Spinal cord (tissue), 10 donors: ENCODE results near the gene ESYT2. TPM values are rescaled to one million over a fixed set of nuclear protein-coding genes. Genes with fewer than 3 reads are reported as not detected.
A peak's percentile ranks its signal among the peaks of the same experiment; 100 is the strongest.

Experiments used
- DNase-seq, 6 donors: peaks; one replicate each; pipeline versions ENCODE4 v3.0.0 to v3.0.0-alpha.2; 2013 to 2015; ENCODE audit warnings: low spot score in 6 of 6, low read depth in 4 of 6
- H3K27ac ChIP-seq: one replicate; pipeline ENCODE4 v1.5.1; 2013; ENCODE audit warnings: low read depth, low read length, control low read depth
- H3K27me3 ChIP-seq: one replicate; pipeline ENCODE4 v1.6.1; 2013; ENCODE audit warnings: low read length; ENCODE audit not compliant: control insufficient read depth, insufficient read depth
- H3K36me3 ChIP-seq: one replicate; pipeline ENCODE4 v1.6.1; 2013; ENCODE audit warnings: low read length; ENCODE audit not compliant: control insufficient read depth, insufficient read depth
- H3K4me1 ChIP-seq: one replicate; pipeline ENCODE4 v1.6.1; 2013; ENCODE audit warnings: low read length; ENCODE audit not compliant: control insufficient read depth, insufficient read depth
- H3K4me3 ChIP-seq: one replicate; pipeline ENCODE4 v1.5.1; 2013; ENCODE audit warnings: low read depth, low read length, control low read depth
- H3K9me3 ChIP-seq: one replicate; pipeline ENCODE4 v1.6.1; 2013; ENCODE audit warnings: low read length; ENCODE audit not compliant: control insufficient read depth, insufficient read depth
- WGBS: methylation state at CpG from one replicate; pipeline ENCODE4 v1.1.5; 2013; ENCODE audit warnings: missing lambda C conversion rate; ENCODE audit not compliant: insufficient coverage; 5-methylcytosine and 5-hydroxymethylcytosine counted together
- polyA plus RNA-seq, 2 donors: library from polyadenylated mRNA; unstranded; fragments of 120-200 nt; gene quantifications; one replicate each; pipeline ENCODE4 v1.2.1, GENCODE V29; 2013; ENCODE audit not compliant: insufficient read length in 2 of 2
- total RNA-seq, 2 donors: library from RNA; depleted of rRNA in 1 of 2; stranded (reverse); fragments of 120-200 nt in 1 of 2; fragments of >200 nt in 1 of 2; gene quantifications; one replicate each; pipeline versions ENCODE4 v1.2.3 to v1.2.4, GENCODE V29; 2013 to 2014
- donor health status: healthy.

ESYT2 gene
- total and polyA plus RNA-seq, 4 donors, result 28.0 to 73.9 (median 51.9) TPM

GRCh38 chr7:158740657-158741293, 88.5 kb downstream of the ESYT2 start:
- peak overlapping the region; percentile 42 for H3K27ac ChIP-seq
- WGBS, result 81% methylated on average over 13 of the region's 16 CpGs
- no peaks in the 10 kb centered on the region for H3K9me3 ChIP-seq
- H3K4me1 ChIP-seq, result no peaks in the 10 kb centered on the region
- H3K4me3 ChIP-seq, result no peak overlapping the region
- no peaks in the 10 kb centered on the region for H3K27me3 ChIP-seq
- DNase-seq, result peak in 1 of 6 donors; percentile 22
- H3K36me3 ChIP-seq, result peaks cover 58% of the 10 kb centered on the region

- WGBS, result 83% methylated on average over 13 of the region's 15 CpGs
- no peak for DNase-seq
- Histone ChIP-seq H3K27ac (no peak overlapping the region), H3K27me3 (no peaks in the 10 kb centered on the region), H3K36me3 (peaks cover 58% of the 10 kb centered on the region), H3K4me3 (no peak overlapping the region), H3K4me1 (no peaks in the 10 kb centered on the region), H3K9me3 (no peaks in the 10 kb centered on the region)
Observed at GRCh38 chr7:158740013-158740656, 89.2 kb downstream of the ESYT2 start.

GRCh38 chr7:158738841-158739240, 90.5 kb downstream of the ESYT2 start:
- 91% methylated on average over 6 of the region's 15 CpGs for WGBS
- Histone ChIP-seq H3K4me3 (no peak overlapping the region), H3K4me1 (no peaks in the 10 kb centered on the region), H3K27ac (no peak overlapping the region), H3K36me3 (peaks cover 66% of the 10 kb centered on the region), H3K27me3 (no peaks in the 10 kb centered on the region), H3K9me3 (no peaks in the 10 kb centered on the region)
- no peak for DNase-seq

GRCh38 chr7:158737064-158737695, 92.1 kb downstream of the ESYT2 start:
- Histone ChIP-seq H3K9me3 (no peaks in the 10 kb centered on the region), H3K27me3 (no peaks in the 10 kb centered on the region), H3K4me3 (no peak overlapping the region), H3K27ac (no peak overlapping the region), H3K36me3 (peaks cover 56% of the 10 kb centered on the region), H3K4me1 (no peaks in the 10 kb centered on the region)
- DNase-seq, result no peak
- WGBS, result 90% methylated on average over 15 of the region's 19 CpGs

GRCh38 chr7:158735935-158736334, 93.4 kb downstream of the ESYT2 start:
- H3K4me1 ChIP-seq, result no peaks in the 10 kb centered on the region
- DNase-seq, result no peak
- no peaks in the 10 kb centered on the region for H3K9me3 ChIP-seq
- no peak overlapping the region for H3K4me3 ChIP-seq
- WGBS, result 89% methylated on average over 6 of the region's 12 CpGs
- H3K36me3 ChIP-seq, result peaks cover 45% of the 10 kb centered on the region
- H3K27ac ChIP-seq, result no peak overlapping the region
- H3K27me3 ChIP-seq, result no peaks in the 10 kb centered on the region

- Histone ChIP-seq H3K4me1 (peaks cover 4% of the 10 kb centered on the region), H3K27ac (no peak overlapping the region), H3K27me3 (no peaks in the 10 kb centered on the region), H3K4me3 (no peak overlapping the region), H3K36me3 (peaks cover 39% of the 10 kb centered on the region), H3K9me3 (no peaks in the 10 kb centered on the region)
- no peak for DNase-seq
- 96% methylated on average over 5 of the region's 6 CpGs for WGBS
Observed at GRCh38 chr7:158734861-158735260, 94.4 kb downstream of the ESYT2 start.

GRCh38 chr7:158733775-158734494, 95.4 kb downstream of the ESYT2 start:
- peaks cover 42% of the 10 kb centered on the region for H3K36me3 ChIP-seq
- 90% methylated on average over 13 of the region's 19 CpGs for WGBS
- no peaks in the 10 kb centered on the region for H3K27me3 ChIP-seq
- peaks cover 4% of the 10 kb centered on the region for H3K4me1 ChIP-seq
- no peak for DNase-seq
- no peak overlapping the region for H3K4me3 ChIP-seq
- no peaks in the 10 kb centered on the region for H3K9me3 ChIP-seq
- H3K27ac ChIP-seq, result no peak overlapping the region

GRCh38 chr7:158733220-158733519, 96.1 kb downstream of the ESYT2 start:
- Histone ChIP-seq H3K36me3 (peaks cover 34% of the 10 kb centered on the region), H3K4me3 (no peak overlapping the region), H3K9me3 (no peaks in the 10 kb centered on the region), H3K27ac (no peak overlapping the region), H3K27me3 (no peaks in the 10 kb centered on the region), H3K4me1 (peaks cover 4% of the 10 kb centered on the region)
- no peak for DNase-seq
- no CpG with 5 or more reads among the region's 1 CpG for WGBS

- 82% methylated on average over 5 of the region's 10 CpGs for WGBS
- H3K27me3 ChIP-seq, result no peaks in the 10 kb centered on the region
- no peak overlapping the region for H3K4me3 ChIP-seq
- peaks cover 30% of the 10 kb centered on the region for H3K36me3 ChIP-seq
- H3K9me3 ChIP-seq, result no peaks in the 10 kb centered on the region
- DNase-seq, result no peak
- no peak overlapping the region for H3K27ac ChIP-seq
- H3K4me1 ChIP-seq, result peaks cover 4% of the 10 kb centered on the region
Observed at GRCh38 chr7:158732494-158733219, 96.7 kb downstream of the ESYT2 start.
